ENCODE results near the gene SLC30A10. TPM values are rescaled to one million over a fixed set of nuclear protein-coding genes. Genes with fewer than 3 reads are reported as not detected.

SLC30A10 gene
- total RNA-seq, 1 donor from 2014 or later, result 0.09 TPM

- no peak overlapping the region for H3K4me2 ChIP-seq
- H3K27ac Mint-ChIP-seq, result no peak overlapping the region
- no peaks in the 10 kb centered on the region for H3K36me3 ChIP-seq
- no peak overlapping the region for H3K9ac ChIP-seq
- H3K4me1 Mint-ChIP-seq, result peaks cover 17% of the 10 kb centered on the region
- H3K36me3 Mint-ChIP-seq, result peaks cover 22% of the 10 kb centered on the region
- H2AFZ ChIP-seq (replicated peaks), result no peak overlapping the region
- H3F3A ChIP-seq (ENCODE audit: low read depth), result peaks cover 2% of the 10 kb centered on the region
- TF ChIP-seq EZH2 (IDR thresholded peaks at IDR 0.05), result no peak
- TF ChIP-seq CTCF (IDR thresholded peaks at IDR 0.05), result no peak
- TF ChIP-seq EZH2phosphoT487 (IDR thresholded peaks at IDR 0.05), result no peak
- H4K20me1 ChIP-seq (ENCODE audit: low read depth), result no peaks in the 10 kb centered on the region
- no peaks in the 10 kb centered on the region for H3K79me2 ChIP-seq (ENCODE audit: low read depth)
- H3K4me1 ChIP-seq, result peaks cover 4% of the 10 kb centered on the region
- H3K4me3 Mint-ChIP-seq, result no peak overlapping the region
- H3K4me3 ChIP-seq, result no peak overlapping the region
- peaks cover 6% of the 10 kb centered on the region for H3K9me3 Mint-ChIP-seq
- no peaks in the 10 kb centered on the region for H3K9me3 ChIP-seq (ENCODE audit: low read depth)
- no peak for DNase-seq (ENCODE audit: low spot score)
- H3K27me3 ChIP-seq, result no peaks in the 10 kb centered on the region
- H3K27ac ChIP-seq, result no peak overlapping the region
- peaks cover 5% of the 10 kb centered on the region for H3K27me3 Mint-ChIP-seq (ENCODE audit: insufficient read depth, low read depth)
Observed at GRCh38 chr1:219966071-219966349, 37.7 kb upstream of the SLC30A10 start.

- Mint-ChIP-seq H3K9me3 (peaks cover 6% of the 10 kb centered on the region), H3K4me1 (peaks cover 17% of the 10 kb centered on the region), H3K27ac (no peak overlapping the region), H3K36me3 (peaks cover 22% of the 10 kb centered on the region), H3K4me3 (no peak overlapping the region), H3K27me3 (ENCODE audit: insufficient read depth, low read depth) (peaks cover 5% of the 10 kb centered on the region)
- H3K9me3 ChIP-seq (ENCODE audit: low read depth), result no peaks in the 10 kb centered on the region
- H3K4me3 ChIP-seq, result no peak overlapping the region
- no peaks in the 10 kb centered on the region for H3K27me3 ChIP-seq
- H4K20me1 ChIP-seq (ENCODE audit: low read depth), result no peaks in the 10 kb centered on the region
- H3K27ac ChIP-seq, result no peak overlapping the region
- no peak for DNase-seq (ENCODE audit: low spot score)
- H3K9ac ChIP-seq, result no peak overlapping the region
- peaks cover 4% of the 10 kb centered on the region for H3K4me1 ChIP-seq
- H3K4me2 ChIP-seq, result no peak overlapping the region
- no peak for TF ChIP-seq EZH2 (IDR thresholded peaks at IDR 0.05)
- TF ChIP-seq EZH2phosphoT487 (IDR thresholded peaks at IDR 0.05), result no peak
- no peak for TF ChIP-seq CTCF (IDR thresholded peaks at IDR 0.05)
- H3K79me2 ChIP-seq (ENCODE audit: low read depth), result no peaks in the 10 kb centered on the region
- H3K36me3 ChIP-seq, result no peaks in the 10 kb centered on the region
- H3F3A ChIP-seq (ENCODE audit: low read depth), result peaks cover 3% of the 10 kb centered on the region
- H2AFZ ChIP-seq (replicated peaks), result no peak overlapping the region
Observed at GRCh38 chr1:219965285-219966070, 37.1 kb upstream of the SLC30A10 start.

- Mint-ChIP-seq H3K4me3 (no peak overlapping the region), H3K27ac (no peak overlapping the region), H3K4me1 (peaks cover 17% of the 10 kb centered on the region), H3K36me3 (peaks cover 15% of the 10 kb centered on the region), H3K9me3 (peaks cover 6% of the 10 kb centered on the region), H3K27me3 (ENCODE audit: insufficient read depth, low read depth) (peaks cover 5% of the 10 kb centered on the region)
- Histone ChIP-seq H3K4me1 (peaks cover 4% of the 10 kb centered on the region), H3K4me3 (no peak overlapping the region), H3F3A (ENCODE audit: low read depth) (peaks cover 8% of the 10 kb centered on the region), H3K9ac (no peak overlapping the region), H3K36me3 (no peaks in the 10 kb centered on the region), H3K27me3 (no peaks in the 10 kb centered on the region), H4K20me1 (ENCODE audit: low read depth) (no peaks in the 10 kb centered on the region), H3K27ac (no peak overlapping the region), H3K79me2 (ENCODE audit: low read depth) (no peaks in the 10 kb centered on the region), H3K9me3 (ENCODE audit: low read depth) (no peaks in the 10 kb centered on the region), H3K4me2 (no peak overlapping the region), H2AFZ (replicated peaks) (no peak overlapping the region)
- DNase-seq (ENCODE audit: low spot score), result no peak
- TF ChIP-seq EZH2 (IDR thresholded peaks at IDR 0.05) (no peak), EZH2phosphoT487 (IDR thresholded peaks at IDR 0.05) (no peak), CTCF (IDR thresholded peaks at IDR 0.05) (no peak)
Observed at GRCh38 chr1:219963432-219963831, 35.1 kb upstream of the SLC30A10 start.
